GM12892 (cell line): ENCODE measurements around the gene NFIX.

ENCODE experiments used
- DNase-seq: peaks from one replicate; pipeline ENCODE4 v3.0.0; 2011; ENCODE audit not compliant: insufficient read length
- FAIRE-seq: peaks from 2 replicates; lab custom pipeline; 2011; peaks lifted over from hg19 to GRCh38; lab: Jason Lieb, UNC
- POLR2A ChIP-seq: IDR thresholded peaks from 2 replicates; pipeline ENCODE4 v1.6.1; 2011; ENCODE audit warnings: low read depth, low read length, control low read depth
- POLR2AphosphoS5 ChIP-seq: IDR thresholded peaks from 2 replicates; pipeline ENCODE4 v1.6.1; 2011; ENCODE audit warnings: low read depth, low read length, control low read depth
- TAF1 ChIP-seq: IDR thresholded peaks from 2 replicates; pipeline ENCODE4 v1.6.1; 2011; ENCODE audit warnings: low read depth, mild to moderate bottlenecking, control low read depth, low read length, borderline replicate concordance

NFIX gene

DNA sequence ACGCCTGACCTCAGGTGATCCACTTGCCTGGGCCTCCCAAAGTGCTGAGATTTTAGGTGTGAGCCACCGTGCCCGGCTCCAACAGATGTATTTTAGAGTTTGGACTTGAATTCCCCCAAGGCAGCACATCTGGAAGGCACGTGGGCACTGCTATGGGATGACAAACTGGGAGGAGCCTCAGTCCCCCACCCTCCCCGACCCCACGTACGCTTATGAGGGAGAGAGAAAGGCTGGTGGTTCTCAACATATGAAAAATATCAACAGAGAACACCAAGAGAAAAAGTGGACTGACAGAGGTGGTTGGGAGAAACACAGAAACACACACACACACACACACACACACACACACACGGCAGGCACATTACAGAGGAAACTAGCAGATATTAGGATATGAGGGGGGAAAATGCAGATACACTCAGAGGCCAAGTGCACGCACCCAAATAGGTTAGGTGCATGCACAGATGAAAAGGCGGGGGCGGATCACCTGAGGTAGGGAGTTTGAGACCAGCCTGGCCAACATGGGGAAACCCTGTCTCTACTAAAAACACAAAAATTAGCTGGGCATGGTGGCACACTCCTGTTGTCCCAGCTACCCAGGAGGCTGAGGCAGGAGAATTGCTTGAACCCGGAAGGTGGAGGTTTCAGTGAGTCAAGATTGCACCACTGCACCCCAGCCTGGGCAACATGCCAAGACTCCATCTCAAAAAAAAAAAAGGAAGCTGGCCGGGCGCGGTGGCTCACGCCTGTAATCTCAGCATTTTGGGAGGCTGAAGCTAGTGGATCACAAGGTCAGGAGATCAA is 151.7 kb downstream of the NFIX start:
- no peak for DNase-seq
- no peak for FAIRE-seq
- TF ChIP-seq POLR2A (no peak), POLR2AphosphoS5 (no peak), TAF1 (no peak)
